ENCODE measurements around the gene ANAPC2.

Gene ANAPC2

DNA sequence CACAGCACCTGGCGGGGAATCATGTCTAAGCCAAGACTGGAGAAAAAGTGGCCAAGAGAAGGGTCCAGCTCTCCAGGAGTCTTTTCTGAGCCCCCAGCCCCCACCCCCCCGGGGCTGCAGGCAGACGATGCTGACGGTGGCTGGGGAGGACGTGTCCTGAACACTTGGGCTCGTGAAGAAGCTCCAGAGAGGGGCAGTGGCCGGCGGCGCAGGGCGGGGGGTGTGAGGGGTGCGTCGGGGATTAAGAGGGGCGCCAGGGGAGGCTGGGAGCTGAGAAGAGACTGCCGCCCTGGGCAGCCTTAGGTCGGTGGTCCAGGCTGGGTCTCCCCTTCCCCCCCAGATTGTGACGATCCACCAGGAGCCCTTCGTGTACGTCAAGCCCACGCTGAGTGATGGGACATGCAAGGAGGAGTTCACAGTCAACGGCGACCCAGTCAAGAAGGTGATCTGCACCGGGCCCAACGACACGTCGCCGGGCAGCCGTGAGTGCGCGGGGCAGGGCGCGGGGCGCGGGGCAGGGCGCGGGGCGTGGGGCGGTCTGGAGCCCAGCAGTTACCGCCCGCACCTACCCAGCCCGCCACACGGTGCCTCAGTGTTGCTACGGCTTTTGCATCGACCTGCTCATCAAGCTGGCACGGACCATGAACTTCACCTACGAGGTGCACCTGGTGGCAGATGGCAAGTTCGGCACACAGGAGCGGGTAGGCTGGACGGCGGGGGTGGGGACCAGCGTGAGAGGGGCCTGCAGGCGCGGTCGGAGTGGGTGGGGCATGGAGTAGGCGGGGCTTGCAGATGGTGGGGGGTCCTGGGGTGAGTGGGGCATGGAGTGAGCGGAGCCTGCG lies 27.4 kb downstream of the ANAPC2 start:
- no peak for DNase-seq

DNA sequence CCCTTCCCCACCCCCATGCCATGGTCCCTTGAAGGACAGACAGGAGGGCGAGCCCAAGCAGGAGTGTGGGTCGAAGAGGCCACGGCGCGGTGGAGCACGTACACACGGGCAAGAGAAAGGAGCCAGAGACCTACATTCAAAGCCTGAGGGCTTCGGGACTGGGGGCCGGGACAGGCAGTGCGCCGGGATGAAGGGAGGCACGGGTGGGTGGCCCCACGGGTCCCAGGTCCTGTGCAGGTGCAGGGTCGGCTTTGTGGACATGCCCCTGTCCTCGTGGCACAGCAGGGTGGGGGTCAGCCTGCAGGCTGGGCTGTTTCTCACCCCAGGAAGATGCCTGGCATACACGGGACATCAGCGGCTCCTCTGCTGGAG lies 28.3 kb downstream of the ANAPC2 start:
- DNase-seq: no peak

DNA sequence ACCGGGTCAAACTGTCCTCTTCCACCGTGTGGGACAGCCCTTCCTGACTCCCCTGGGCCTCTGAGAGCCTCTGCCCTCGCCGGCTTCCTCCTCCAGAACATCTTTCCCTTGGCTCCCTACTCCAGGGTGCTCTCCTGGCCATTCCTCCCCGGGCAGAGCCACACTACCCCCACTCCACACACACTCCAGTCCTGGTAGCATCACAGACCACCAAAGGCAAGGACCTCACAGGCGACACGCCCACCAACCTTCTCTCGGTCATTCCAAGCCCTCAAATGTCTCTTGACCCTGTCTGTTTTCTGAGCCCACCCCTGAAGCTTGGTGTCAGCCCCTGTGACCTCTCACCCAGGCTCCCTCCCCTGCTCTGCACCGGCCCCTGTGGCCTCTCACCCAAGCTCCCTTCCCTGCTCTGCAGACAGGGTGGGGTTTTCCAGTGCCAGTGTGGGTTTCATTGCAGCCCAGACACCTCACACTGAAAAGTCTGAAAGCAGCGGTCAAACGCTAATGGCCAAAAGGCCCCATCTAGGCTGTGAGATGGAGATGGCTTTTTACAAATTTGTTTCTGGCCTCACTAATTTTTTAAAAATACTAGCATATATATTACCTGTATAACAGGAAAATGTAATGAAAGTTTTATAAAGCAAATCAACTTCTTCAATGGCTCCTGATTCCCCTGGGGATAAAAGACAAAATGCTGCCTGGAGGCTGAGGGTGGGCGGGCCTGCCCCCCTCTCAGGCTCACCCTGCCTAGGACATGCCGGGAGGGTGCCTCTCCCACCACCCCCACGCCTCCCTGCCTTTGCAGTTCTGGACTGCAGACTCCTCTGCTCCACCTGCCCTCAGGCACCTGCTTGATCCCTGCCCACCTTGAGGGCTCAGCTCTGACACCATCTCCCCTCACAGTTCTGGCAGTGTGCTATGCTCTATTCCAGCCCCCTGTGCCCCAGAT lies 29.0 kb downstream of the ANAPC2 start:
- no peak for DNase-seq

DNA sequence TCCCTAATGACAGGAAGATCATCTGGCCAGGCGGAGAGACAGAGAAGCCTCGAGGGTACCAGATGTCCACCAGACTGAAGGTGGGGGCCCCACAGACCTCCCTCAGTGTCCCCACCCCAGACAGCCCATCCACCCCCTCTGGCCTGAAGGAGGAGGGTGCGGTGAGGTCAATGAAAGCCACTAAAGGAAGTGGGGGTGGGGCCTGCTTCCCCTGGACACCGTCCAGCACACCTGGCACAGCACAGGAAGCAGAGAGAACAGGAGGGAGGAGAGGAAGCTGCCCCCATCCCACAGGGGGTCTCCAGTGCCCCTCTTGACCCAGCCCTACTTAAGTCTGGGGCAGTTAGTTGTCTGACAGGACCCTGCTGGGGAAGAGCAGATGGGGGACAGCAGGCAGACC lies 29.7 kb downstream of the ANAPC2 start:
- no peak for DNase-seq

DNA sequence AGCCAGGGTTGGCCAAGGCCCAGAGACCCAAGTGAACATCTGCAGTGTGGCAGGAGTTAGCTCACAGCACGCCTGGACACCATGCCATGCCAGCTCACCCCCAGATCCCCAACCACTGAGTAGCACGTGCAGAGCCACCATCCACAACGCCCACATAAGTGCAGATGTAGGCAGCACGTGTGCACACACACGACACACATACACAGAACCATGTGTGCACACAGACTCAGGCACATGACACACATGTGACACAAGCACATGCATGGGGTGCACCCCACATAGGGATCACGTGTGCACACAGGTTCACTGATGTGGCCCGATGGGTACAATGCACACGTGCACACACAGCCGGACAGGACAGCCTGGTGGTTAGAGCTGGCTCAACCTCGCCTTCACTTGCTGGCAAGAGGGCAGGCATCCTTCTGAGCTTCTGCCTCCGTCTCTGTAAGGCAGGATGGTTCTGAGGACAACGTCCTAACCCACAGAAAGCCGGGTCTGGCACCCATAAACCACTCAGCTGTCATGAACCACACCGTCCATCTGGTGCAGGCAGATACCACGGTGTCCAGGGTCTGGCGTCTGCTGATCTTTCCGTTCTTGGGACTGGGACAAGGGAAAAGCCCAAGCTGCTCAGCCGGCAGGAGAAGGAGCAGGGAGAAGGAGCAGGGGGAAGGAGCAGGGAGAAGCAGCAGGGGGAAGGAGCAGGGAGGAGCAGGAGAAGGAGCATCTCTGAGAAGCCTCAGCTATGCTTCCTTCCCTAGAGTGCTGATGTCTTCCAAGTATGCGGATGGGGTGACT lies 30.5 kb downstream of the ANAPC2 start:
- DNase-seq: no peak

DNA sequence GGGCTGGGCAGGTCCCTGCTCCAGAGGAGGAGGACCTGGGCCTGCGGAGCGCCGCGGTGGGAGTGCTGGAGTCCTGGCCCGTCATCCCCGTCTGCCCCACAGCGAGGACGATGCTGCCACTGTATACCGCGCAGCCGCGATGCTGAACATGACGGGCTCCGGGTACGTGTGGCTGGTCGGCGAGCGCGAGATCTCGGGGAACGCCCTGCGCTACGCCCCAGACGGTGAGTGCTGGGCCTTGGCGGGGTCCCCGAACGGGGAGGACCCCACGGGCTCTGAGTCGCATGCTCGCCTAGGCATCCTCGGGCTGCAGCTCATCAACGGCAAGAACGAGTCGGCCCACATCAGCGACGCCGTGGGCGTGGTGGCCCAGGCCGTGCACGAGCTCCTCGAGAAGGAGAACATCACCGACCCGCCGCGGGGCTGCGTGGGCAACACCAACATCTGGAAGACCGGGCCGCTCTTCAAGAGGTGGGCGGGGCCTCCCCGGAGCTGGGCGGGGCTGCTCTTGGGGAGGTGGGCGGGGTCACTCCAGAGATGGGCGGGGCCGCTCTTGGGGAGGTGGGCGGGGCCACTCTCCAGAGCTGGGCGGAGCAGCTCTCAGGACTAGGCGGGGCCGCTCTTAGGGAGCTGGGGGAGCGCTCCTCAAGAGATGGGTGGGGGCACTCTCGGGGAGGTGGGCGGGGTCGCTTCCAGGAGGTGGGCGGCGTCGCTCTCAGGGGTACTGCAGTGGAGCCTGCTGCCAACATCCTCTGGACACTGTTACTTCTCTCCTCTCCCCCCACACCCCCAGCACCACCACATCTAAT lies 31.6 kb downstream of the ANAPC2 start:
- peak; percentile 54 to 72 for DNase-seq

DNA sequence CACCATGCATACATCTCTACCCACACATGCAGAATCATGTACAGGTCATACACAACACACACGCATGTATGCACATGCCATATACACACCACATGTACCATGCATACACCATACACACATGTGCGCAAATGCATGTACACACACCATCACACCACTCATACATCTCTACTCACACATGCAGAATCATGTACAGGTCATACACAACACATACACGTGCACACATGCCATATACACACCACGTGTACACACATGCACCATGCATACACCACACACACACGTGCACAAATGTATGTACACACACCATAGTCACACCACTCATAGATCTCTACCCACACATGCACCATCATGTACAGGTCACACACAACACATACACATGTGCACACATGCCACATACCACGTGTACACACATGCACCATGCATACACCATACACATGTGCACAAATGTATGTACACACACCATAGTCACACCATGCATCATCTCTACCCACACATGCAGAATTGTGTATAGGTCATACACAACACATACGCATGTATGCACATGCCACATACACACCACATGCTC lies 35.4 kb downstream of the ANAPC2 start:
- DNase-seq: no peak

DNA sequence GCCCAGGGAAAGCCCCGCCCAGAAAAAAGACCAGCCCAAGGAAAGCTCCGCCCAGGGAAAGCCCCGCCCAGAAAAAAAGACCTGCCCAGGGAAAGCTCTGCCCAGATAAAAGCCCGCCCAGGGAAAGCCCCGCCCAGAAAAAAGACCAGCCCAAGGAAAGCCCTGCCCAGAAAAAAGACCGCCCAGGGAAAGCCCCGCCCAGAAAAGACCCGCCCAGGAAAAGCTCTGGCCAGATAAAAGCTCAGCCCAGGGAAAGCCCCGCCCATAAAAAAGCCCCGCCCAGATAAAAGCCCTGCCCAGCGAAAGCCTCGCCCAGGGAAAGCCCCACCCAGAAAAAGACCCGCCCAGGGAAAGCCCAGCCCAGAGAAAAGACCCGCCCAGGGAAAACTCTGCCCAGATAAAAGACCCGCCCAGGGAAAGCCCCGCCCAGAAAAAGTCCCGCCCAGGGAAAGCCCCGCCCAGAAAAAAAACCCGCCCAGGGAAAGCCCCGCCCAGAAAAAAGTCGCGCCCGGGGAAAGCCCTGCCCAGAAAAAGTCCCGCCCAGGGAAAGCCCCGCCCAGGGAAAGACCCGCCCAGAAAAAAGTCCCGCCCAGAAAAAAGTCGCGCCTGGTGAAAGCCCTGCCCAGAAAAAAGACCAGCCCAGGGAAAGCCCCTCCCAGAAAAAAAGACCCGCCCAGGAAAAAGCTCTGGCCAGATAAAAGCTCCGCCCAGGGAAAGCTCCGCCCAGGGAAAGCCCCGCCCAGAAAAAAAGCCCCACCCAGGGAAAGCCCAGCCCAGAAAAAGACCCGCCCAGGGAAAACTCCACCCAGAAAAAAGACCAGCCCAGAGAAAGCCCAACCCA lies 37.5 kb downstream of the ANAPC2 start:
- DNase-seq: peak; percentile 55 to 57

DNA sequence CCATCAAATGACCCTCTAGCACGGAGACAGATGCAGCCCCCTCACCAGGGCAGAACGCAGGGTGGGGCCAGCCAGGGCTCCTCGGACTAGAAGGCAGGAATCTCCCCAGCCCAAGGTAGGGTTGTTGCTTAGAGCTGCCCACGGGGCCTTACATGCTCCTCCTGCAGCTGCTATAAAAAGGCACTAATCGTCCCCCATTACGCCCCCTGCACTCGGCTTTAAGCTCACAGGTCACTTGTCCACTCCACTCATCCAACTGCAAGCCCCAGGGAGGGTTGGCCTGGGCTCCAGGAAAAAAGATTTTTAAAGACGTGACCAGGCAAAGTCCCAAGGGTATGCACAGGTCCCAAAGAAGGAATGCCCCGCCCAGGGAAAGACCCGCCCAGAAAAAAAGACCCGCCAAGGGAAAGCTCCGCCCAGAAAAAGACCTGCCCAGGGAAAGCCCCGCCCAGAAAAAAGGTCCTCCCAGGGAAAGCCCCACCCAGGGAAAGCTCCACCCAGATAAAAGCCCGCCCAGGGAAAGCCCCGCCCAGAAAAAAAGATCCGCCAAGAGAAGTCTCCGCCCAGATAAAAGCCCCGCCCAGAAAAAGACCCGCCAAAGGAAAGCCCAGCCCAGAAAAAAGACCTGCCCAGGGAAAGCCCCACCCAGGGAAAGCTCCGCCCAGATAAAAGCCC lies 38.3 kb downstream of the ANAPC2 start:
- DNase-seq: no peak

DNA sequence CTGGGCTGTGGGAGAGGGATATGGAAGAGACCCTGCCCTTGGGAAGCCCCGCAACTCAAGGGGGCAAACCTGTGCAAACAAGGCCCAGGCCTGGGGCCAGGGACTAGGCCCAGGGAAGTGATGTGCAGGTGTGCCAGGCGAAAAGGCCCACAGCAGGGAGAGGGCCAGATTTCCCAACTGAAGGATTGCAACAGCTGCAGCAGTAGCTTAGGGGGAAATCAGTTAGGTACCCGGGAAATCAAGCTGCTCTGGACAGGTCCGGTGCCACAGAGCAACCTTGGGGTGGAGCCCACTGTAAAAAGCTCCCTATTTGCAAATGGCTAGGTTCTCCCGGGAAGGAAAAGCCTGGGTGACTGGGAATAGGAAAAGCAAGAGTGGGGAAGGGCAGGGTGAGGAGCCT lies 39.0 kb downstream of the ANAPC2 start:
- no peak for DNase-seq

DNA sequence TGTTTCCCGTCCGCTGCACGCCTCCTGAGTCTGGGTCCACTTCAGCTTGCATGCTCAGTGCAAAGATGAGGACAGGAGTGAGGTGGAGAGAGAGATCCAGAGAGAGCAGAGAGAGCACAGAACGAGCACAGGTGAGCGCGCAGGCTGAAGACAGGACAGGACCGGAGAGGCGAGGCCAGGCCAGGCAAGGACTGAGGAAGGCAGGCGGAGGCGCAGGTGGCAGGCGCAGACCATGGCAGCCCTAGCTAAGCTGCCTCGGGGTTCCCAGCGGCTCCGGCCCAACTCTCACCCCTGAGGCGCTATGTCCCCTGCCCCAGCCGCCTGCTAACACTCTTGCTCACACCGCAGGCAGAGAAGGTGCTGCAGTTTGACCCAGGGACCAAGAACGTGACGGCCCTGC lies 39.7 kb downstream of the ANAPC2 start:
- no peak for DNase-seq

DNA sequence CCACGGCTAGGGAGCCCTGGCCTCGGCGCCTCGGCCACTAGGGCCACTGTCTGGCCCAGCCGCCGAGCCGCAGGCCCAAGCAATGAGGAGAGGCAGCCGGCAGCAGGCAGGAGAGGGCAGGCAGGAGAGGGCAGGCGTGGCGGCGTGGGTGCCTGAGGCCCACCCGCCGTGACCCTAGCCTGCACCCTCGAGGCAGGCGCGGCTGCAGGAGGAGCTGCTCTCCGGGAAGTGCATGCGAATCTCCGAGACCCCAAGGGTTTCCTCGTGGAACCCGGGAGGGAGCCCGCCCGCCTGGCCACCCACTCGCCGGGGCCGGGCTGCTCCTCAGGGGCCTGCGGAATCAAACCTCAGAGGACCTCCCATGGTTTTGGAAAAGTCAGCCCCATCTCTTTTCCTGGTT lies 40.1 kb downstream of the ANAPC2 start:
- DNase-seq: no peak

DNA sequence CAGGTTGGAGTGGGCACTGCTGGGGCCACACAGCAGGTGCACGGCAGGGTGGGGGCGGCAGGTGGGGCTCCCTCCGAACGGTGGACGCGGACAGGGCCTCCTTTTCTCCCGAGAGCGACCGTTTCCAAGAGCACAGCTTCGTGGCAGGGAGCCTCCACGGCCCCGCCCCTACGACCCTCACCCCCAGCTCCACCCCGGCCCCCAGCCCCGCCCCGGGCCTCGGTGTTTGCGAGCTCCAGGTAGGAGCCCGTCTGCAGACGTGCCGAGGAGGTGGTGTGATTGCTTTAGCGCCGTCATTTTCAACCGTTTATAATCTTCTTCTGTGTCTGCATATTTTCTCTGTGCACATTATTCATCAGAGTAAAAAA lies 40.6 kb downstream of the ANAPC2 start:
- no peak for DNase-seq

DNA sequence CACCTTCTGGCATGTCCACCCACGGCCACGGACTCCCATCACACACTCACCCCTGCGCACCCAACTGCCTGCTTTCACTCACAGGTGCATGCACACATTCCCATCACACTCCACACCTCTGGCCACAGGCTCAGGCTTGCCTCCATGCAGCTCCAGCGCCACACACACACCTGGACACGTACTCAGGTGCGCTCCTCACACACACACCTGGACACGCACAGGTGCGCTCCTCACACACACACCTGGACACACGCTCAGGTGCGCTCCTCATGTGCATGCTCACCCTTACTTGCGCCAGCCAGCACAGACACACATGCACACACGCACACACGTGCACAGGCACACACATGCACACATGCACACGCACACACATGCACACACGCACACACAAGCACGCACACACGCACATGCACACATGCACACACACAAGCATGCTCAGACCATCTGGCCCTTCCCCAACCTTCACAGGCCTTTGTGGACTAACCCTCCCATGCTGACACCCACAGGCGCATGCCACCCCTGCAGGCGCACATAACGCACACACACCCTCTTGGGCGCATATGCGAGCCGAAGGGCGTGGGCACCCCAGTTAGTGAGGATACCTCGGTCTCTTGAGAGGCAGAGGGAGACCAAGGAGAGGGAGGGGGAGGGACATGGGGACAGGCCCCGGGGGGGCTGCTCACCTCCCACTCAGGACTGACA lies 41.1 kb downstream of the ANAPC2 start:
- no peak for DNase-seq

DNA sequence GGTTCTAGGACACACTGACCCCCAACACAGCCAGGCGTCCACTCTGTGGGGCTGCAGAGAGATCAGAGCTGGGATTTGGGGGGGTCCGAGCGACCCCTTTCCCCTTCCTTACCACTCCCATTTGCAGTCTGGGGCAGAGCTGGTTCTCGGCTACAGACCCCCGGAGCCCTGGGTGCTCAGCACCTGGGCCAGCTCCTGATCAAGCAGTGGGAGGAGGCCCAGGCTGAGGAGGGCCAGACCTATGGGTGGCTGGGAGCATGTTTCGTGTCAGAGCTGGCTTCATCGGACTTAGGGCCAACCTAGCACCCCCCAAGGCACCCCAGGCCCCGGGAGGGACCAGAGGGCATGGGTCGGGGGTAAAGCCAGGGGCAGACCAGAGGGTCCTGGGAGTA lies 41.8 kb downstream of the ANAPC2 start:
- DNase-seq: no peak

DNA sequence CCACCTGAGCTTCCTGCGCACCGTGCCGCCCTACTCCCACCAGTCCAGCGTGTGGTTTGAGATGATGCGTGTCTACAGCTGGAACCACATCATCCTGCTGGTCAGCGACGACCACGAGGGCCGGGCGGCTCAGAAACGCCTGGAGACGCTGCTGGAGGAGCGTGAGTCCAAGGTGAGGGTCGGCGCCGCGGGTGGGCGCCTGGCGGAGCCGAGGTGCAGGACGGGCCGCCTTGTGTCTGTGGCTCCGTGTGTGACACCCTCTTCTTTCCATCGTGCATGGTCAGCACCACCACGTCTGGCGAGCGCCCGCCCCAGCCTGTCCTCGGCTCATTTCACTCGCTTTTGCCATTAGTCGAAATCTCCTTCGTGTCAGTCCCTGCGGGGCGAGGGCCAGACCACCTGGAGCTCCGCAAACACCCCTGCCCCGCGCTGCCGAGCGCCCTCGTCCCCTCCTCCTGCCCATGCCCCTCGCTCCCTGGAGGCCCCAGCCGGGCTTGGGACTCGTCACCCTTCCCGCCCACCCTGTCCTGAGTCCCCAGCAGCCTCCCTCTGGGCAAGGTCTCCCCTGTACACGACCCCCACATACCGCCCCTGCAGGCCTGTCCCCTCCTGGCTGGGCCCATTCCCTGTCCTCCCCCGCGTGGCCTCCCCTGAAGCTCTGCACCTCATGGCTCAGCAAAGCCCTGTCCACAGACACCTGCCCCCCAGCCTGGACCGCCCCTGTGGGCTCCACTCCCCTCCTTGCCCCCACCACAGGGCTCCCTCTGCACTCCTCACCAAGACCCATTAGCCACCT lies 42.4 kb downstream of the ANAPC2 start:
- no peak for DNase-seq

DNA sequence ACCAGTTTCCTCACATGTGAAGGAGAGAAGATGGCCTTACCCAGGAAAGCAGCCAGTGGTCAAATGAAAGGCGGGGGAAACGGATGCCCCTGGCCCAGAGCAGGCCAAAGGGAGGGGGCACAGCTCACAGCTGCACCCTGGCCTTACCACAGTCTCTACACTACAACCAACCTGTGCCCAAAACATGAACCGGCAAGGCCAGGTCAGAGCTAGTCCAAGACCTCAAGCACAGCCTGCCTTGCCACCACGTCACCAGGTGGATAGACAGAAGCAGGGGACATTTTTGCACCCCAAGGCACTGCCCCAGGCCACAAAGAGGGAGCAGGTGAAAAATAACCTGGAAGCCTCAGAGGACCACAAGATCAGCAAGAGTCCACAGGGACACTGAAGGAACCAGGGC lies 44.9 kb downstream of the ANAPC2 start:
- DNase-seq: no peak

DNA sequence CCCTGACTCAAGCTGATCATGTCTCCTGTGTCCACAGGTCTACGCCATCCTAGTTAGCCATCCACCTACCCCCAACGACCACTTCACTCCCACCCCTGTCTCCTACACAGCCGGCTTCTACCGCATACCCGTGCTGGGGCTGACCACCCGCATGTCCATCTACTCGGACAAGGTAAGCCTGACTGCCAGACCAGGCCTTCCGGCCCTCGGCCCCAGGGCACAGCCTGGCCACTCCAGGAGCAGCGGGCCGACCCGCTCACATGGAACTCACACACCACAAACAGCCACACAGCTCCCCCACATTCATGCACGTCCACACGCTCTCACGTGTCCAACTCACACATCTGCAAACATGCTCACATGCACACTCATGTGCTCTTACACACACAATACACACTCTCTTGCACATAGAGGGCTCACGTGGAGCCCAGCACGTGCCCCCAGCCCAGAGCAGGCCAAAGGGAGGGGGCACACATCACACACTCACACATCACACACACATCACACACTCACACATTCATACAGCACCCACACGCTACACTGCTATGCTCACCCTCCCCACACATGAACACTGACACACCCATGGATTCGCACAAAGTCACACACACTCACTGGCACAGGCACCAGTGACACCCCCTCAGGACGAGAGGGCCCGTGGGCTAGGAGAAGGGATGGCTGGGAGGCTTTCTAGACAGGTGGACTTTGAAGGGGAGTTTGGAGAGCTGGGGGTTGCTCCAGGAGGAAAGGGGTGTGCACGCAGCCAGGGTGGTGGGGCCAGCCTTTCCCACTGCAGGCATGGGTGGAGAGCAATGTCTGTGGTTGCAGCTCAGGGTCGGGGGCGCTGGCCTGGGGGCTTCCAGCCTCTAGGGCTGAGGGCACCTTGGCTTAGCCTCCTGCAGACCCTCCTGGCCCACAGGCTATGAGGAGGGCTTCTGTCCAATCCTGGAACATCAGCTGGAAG lies 46.1 kb downstream of the ANAPC2 start:
- DNase-seq: no peak
